HG03095 (cell line): ENCODE results near the gene STK32C.
"Not testable (repeated sequence)": the region's sequence is repeated elsewhere in the genome, so short reads cannot be mapped to it uniquely, and the experiment has no call there.

ENCODE experiments used
- ATAC-seq: cut with Tn5 transposase; IDR thresholded peaks from one replicate; pipeline ENCODE4 v1.9.1; 2021; ENCODE audit warnings: moderate library complexity; ENCODE audit not compliant: unreplicated experiment

The STK32C gene

GRCh38 chr10:132160834-132161622 is 146.7 kb downstream of the STK32C start:
- not testable (repeated sequence) for ATAC-seq

- not testable (repeated sequence) for ATAC-seq
These were observed 147.5 kb downstream of the STK32C start for GRCh38 chr10:132160231-132160630.

GRCh38 chr10:132159302-132160230 is 148.2 kb downstream of the STK32C start:
- ATAC-seq: not testable (repeated sequence)

GRCh38 chr10:132158823-132159222 is 148.9 kb downstream of the STK32C start:
- ATAC-seq: no peak

GRCh38 chr10:132158122-132158741 is 149.5 kb downstream of the STK32C start:
- ATAC-seq: no peak
